NCI-H345 treated with DMSO at 0.1 percent for 48 hours (cell line): ENCODE results near the gene SHTN1.

ENCODE experiments used
- DNase-seq: peaks from one replicate; lab custom pipeline; 2025; ENCODE audit not compliant: unreplicated experiment; lab: John Stamatoyannopoulos, UW

SHTN1 gene

DNA sequence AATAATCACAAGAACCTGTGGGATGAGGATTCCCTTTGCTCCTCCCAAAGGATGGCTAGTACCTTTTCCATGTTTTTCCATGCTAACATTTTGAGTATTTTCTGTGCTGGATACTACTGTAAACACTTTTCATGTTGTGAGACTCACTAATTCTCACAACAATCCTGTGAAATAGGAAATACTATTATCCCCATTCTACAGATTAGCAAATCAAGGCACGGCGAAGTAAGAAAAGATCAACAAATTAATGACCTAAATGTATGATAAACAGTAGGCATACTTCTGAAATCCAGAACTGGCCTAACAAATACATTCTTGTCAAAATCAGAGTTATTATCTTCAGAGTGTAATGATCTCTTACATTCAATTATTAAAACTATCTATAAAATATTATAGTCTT, 86.4 kb downstream of the SHTN1 start:
- DNase-seq, result no peak

- no peak for DNase-seq
Measured at GRCh38 chr10:116917481-116917880, 87.5 kb downstream of the SHTN1 start.

DNA sequence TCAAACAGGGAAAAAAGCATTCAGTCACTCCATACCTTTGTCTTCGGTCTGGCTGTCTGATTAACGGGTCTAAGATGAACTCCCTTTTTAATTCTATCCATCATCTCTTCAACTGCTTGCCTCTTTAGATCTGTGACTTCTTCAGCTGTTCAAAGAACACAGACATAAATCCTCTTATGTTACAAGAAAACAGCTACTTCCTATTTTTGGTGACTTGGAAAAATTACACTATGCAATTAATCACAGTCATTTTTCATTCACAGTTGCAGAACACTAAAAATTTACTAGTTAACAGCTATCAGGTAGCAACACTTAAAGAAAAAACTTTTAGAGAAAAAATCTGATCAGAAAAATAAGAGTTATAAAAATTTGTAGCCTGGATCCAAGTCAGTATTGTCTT, 89.6 kb downstream of the SHTN1 start:
- DNase-seq, result no peak

- no peak for DNase-seq
Measured at GRCh38 chr10:116913695-116914094, 91.3 kb downstream of the SHTN1 start.

- no peak for DNase-seq
Measured at GRCh38 chr10:116912162-116912561, 92.8 kb downstream of the SHTN1 start.

DNA sequence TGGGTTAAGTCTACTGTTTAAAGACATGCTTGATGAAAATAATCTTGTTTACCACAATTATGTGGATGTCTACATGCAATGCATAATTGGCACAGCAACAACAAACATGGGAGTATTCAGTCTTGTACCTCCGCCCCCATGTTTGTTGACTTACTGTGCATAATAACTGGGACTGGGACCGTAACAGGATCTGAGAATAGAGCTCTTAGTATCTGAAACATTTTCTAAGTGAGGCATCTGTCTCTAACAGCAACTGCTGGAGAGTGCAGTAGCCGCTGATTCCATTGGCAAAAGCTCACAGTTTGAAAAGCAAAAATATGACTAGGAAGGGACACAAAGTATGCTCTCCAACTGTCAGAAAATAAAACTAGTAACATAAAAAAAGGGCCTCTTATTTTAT, 94.1 kb downstream of the SHTN1 start:
- DNase-seq, result no peak

DNA sequence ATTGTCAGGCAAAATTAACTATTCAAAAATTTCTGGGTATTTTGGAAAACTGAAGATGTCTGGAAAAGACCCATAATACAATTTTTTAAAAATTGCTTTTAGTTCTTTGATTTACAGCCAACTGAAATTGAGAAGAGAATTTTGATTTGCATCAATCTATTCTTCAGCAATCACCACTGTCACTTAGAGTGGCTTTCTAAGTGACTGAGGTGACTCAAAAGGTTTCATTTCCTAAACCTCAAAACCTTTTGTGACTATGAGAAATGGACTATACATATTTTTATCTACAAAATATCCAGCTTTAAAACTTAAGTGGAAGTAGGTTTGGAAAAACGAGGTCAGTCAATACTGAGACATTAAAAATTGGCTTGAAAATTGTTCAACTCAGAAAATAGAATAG, 95.7 kb downstream of the SHTN1 start:
- no peak for DNase-seq

DNA sequence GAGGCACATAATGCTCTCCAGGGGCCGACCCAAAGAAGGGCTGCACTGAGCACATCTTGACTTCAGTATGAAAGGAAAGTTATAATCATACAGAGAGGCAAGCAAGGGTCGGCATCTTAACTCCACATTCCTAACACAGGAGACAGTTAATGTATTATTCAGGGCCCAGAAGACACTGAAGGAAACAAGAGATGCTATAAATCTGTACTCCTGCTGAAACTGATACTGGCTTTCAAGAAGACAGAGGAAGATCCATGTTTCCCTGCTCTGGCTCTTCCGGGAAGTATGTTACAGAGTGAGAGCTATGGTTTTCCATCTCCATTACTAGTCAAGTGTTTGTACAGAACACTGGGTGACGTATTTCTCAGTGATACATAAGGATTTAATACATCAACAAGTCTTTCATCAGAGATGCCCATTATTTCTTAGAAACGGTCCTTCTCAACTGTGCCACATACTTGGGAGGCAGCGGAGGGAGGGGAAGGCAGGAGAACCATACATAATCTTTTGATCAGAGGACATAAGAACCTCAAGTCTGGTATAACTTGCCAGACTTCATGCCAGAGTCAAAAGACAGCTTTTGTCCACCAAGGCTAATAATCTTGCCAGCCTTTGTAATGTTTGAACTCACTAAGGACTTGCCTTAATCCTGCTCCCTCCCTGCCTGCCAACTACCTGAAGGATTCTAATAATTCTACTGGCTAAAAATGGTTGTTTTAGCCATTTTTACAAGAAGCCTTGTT, 97.6 kb downstream of the SHTN1 start:
- no peak for DNase-seq

DNA sequence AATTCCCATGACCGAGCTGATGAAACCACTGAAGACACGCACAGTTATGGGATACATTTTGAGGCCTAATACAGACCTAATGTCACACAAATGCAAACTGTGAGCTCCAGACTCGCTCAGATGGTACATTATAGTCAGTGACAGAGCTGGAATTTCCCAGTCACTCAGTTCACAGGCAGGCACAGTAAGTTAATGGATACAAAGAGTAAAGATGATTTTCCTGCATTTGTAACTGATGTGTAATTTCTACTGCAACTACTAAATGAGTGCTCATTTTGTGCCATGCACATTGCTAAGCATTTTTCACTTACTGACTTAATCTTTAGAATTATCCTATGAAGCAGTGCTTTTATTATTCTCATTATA, 99.2 kb downstream of the SHTN1 start:
- DNase-seq, result no peak

GRCh38 chr10:116899626-116900025, 105.4 kb downstream of the SHTN1 start:
- no peak for DNase-seq

- DNase-seq, result no peak
Measured at GRCh38 chr10:116893686-116894037, 111.3 kb downstream of the SHTN1 start.

GRCh38 chr10:116892907-116893685, 111.9 kb downstream of the SHTN1 start:
- DNase-seq, result peak; percentile 64

- DNase-seq, result peak; percentile 37
Measured at GRCh38 chr10:116891208-116891607, 113.8 kb downstream of the SHTN1 start.

DNA sequence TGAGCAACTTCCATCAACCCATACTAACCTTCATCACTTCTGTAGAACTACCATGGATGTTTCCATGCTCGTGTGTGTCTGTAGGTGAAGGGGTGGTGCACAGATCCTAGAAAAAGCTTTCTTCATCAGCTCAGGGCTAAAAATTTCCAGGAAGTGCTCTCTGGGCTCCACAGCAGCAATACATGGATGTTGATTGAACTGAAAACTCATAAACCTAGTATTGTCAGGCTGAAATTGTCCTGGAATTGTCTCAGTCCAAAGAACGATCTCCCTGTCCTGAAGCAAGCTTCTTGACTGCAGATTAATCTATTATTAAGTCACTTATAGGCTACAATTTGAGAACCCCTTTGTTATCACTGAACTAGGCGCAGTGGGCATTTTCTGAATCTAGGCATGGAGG, 115.9 kb downstream of the SHTN1 start:
- DNase-seq, result no peak

GRCh38 chr10:116888380-116889055, 116.5 kb downstream of the SHTN1 start:
- no peak for DNase-seq

- DNase-seq, result no peak
Measured at GRCh38 chr10:116886772-116887171, 118.2 kb downstream of the SHTN1 start.

- DNase-seq, result no peak
Measured at GRCh38 chr10:116882639-116883038, 122.3 kb downstream of the SHTN1 start.

DNA sequence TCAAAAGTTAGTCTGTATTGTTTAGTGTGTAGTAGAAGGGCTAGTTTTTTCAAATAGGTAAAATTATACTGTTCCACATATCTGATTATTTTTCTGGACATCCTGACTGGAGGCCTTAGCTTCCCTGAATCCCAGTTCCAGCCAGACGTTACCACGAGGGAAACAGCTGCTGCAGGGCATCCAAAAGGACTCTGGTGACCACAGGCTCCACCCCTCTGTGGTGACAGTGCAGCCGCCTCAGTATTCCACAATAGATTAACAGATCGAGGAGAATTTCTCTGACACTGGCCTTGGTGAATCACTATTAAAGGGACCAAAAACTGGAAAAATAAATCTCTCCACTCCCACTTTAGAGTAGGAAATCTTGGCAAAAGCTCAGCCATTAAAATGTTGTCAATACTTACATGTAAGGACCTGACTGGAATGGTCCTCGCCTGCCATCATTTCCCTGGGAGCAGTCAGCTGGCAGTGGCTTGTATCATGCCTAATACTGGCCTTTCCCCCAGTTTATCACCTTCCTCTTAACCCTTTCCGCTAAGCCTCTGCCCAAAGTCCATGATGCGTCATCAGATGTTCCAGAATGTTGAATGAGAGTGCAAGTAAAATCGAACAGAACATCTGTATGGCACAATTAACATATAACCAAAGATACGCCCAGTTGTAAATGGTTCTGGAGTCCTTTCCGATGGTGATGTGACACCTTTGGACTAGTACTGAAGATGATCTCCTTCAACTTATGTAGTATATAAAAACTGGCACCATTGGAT, 124.1 kb downstream of the SHTN1 start:
- DNase-seq, result no peak

DNA sequence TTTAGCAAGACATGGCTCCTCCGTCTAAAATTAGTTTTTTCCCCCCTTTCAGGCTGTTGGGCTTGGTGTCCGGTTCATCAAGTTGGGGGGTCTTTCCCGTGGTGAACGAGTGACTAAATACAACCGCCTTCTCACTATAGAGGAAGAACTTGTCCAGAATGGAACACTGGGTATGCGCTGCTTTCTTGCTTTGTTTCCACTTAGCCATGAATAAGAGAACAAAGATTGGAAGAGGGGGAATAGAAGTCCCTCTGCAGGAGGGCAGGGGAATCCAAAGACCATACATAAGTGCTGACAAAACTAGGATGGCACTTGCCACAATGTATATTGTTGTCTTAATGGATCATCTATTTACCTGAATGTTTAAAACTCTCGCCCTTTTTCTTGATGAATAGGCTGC, 125.2 kb downstream of the SHTN1 start:
- peak; percentile 17 for DNase-seq

DNA sequence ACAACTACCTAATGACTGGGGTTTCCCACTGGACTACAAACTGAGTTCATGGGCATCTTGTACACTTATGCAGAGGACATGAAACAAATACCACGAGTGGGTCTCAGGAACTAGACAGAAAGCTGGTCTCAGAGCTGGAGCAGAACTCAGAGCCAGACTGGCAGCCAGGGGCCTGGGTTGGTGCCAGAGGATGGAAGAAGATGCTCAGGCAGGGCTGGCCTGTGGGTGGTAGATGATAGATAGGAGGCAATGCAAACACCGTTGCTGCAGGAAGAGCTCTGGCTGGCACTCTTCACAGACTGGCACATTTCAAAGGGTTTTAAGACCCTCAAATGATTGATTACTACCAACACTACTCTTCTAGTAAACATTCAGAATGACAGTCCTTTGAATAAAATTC, 126.9 kb downstream of the SHTN1 start:
- DNase-seq, result peak; percentile 28

GRCh38 chr10:116877391-116877790, 127.6 kb downstream of the SHTN1 start:
- no peak for DNase-seq
